Cardiac ventricle fibroblast (primary cell): ENCODE results near the gene SDHAF1. TPM values are rescaled to one million over a fixed set of nuclear protein-coding genes. Genes with fewer than 3 reads are reported as not detected.

Experiments used
- total RNA-seq: library from RNA; depleted of rRNA; stranded (reverse); fragments of >200 nt; gene quantifications from 2 replicates; pipeline ENCODE4 v1.2.3, GENCODE V29; 2015

Gene SDHAF1
- total RNA-seq = 31.5 and 37.5 TPM in 2 replicates

GRCh38 chr19:35995048-35995993 is at the start of gene SDHAF1:
SDHAF1 (plus strand) TSS chr19:35995188; CDS start chr19:35995275, 87 bp downstream.

GRCh38 chr19:36008336-36008978 is 13.5 kb downstream of the SDHAF1 start, which contains the start of gene SYNE4:
SYNE4 (minus strand) TSS chr19:36008813; CDS start chr19:36008681, 132 bp downstream.

GRCh38 chr19:36014012-36014924 is 19.3 kb downstream of the SDHAF1 start, which contains the start of gene ALKBH6:
ALKBH6 (minus strand) TSS chr19:36014213; CDS start chr19:36013397, 816 bp downstream.

GRCh38 chr19:36032251-36033104 is 37.5 kb downstream of the SDHAF1 start, which contains the start of gene CLIP3:
CLIP3 (minus strand) TSS chr19:36032873; CDS start chr19:36032357, 516 bp downstream.

Other genes starting within 250 kb of the SDHAF1 start
- 2.0 and 4.4 TPM in 2 replicates for gene U2AF1L4, start 249.8 kb upstream of the SDHAF1 start, total RNA-seq
- gene PSENEN, start 249.5 kb upstream of the SDHAF1 start, total RNA-seq = 33.8 and 46.2 TPM in 2 replicates
- gene LIN37, start 246.6 kb upstream of the SDHAF1 start, total RNA-seq = 8.1 and 9.4 TPM in 2 replicates
- gene HSPB6, start 238.2 kb upstream of the SDHAF1 start, total RNA-seq = 140 and 169 TPM in 2 replicates
- gene PROSER3, start 237.0 kb upstream of the SDHAF1 start, total RNA-seq = 6.1 and 6.7 TPM in 2 replicates
- gene ARHGAP33, start 219.6 kb upstream of the SDHAF1 start, total RNA-seq = 0.44 and 2.0 TPM in 2 replicates
- gene PRODH2, start 182.3 kb upstream of the SDHAF1 start, total RNA-seq = not detected in 2 replicates
- gene NPHS1, start 142.7 kb upstream of the SDHAF1 start, total RNA-seq = not detected in 2 replicates
- 0.19 TPM in 1 of 2 replicates, not detected in the other for gene KIRREL2, start 138.3 kb upstream of the SDHAF1 start, total RNA-seq
- 4.4 and 5.5 TPM in 2 replicates for gene APLP1, start 126.6 kb upstream of the SDHAF1 start, total RNA-seq
- gene NFKBID, start 94.6 kb upstream of the SDHAF1 start, total RNA-seq = 3.6 and 4.7 TPM in 2 replicates
- gene HCST, start 92.7 kb upstream of the SDHAF1 start, total RNA-seq = not detected in 2 replicates
- gene TYROBP, start 86.9 kb upstream of the SDHAF1 start, total RNA-seq = not detected in 2 replicates
- 15.5 and 20.4 TPM in 2 replicates for gene LRFN3, start 58.8 kb upstream of the SDHAF1 start, total RNA-seq
- 0.87 TPM in 1 of 2 replicates, not detected in the other for gene SYNE4, start 13.6 kb downstream of the SDHAF1 start, total RNA-seq
- gene ALKBH6, start 19.0 kb downstream of the SDHAF1 start, total RNA-seq = 17.2 and 20.0 TPM in 2 replicates
- gene CLIP3, start 37.7 kb downstream of the SDHAF1 start, total RNA-seq = 27.1 and 34.3 TPM in 2 replicates
- 8.9 and 18.3 TPM in 2 replicates for gene THAP8, start 59.1 kb downstream of the SDHAF1 start, total RNA-seq
- gene WDR62, start 59.7 kb downstream of the SDHAF1 start, total RNA-seq = 0.24 and 0.69 TPM in 2 replicates
- not detected in 2 replicates for gene OVOL3, start 116.0 kb downstream of the SDHAF1 start, total RNA-seq
- gene POLR2I, start 119.7 kb downstream of the SDHAF1 start, total RNA-seq = 24.8 and 28.1 TPM in 2 replicates
- gene TBCB, start 120.3 kb downstream of the SDHAF1 start, total RNA-seq = 123 and 134 TPM in 2 replicates
- gene CAPNS1, start 144.9 kb downstream of the SDHAF1 start, total RNA-seq = 190 and 256 TPM in 2 replicates
- 10.0 and 10.2 TPM in 2 replicates for gene COX7A1, start 157.3 kb downstream of the SDHAF1 start, total RNA-seq
- 3.1 and 4.4 TPM in 2 replicates for gene ZNF565, start 219.5 kb downstream of the SDHAF1 start, total RNA-seq
- gene ZNF146, start 219.9 kb downstream of the SDHAF1 start, total RNA-seq = 51.7 and 73.5 TPM in 2 replicates